ENCODE measurements around the gene OTOS.

The OTOS gene

GRCh38 chr2:240166761-240167587 lies 26.5 kb upstream of the OTOS start:
- no peak for DNase-seq

GRCh38 chr2:240166191-240166590 lies 25.7 kb upstream of the OTOS start:
- no peak for DNase-seq

GRCh38 chr2:240165661-240166060 lies 25.2 kb upstream of the OTOS start:
- no peak for DNase-seq

GRCh38 chr2:240165034-240165433 lies 24.6 kb upstream of the OTOS start:
- no peak for DNase-seq

GRCh38 chr2:240164586-240164985 lies 24.1 kb upstream of the OTOS start:
- no peak for DNase-seq

GRCh38 chr2:240163844-240164574 lies 23.6 kb upstream of the OTOS start:
- no peak for DNase-seq

- no peak for DNase-seq
Measured at GRCh38 chr2:240162939-240163714, 22.7 kb upstream of the OTOS start.

GRCh38 chr2:240162531-240162930 lies 22.1 kb upstream of the OTOS start:
- no peak for DNase-seq

- DNase-seq: no peak
Measured at GRCh38 chr2:240162032-240162431, 21.6 kb upstream of the OTOS start.

- DNase-seq: no peak
Measured at GRCh38 chr2:240161087-240161750, 20.8 kb upstream of the OTOS start.

GRCh38 chr2:240160291-240161086 lies 20.0 kb upstream of the OTOS start:
- DNase-seq: no peak

- no peak for DNase-seq
Measured at GRCh38 chr2:240159251-240159839, 18.9 kb upstream of the OTOS start.

- DNase-seq: no peak
Measured at GRCh38 chr2:240157147-240157470, 16.7 kb upstream of the OTOS start.

- no peak for DNase-seq
Measured at GRCh38 chr2:240156435-240157146, 16.1 kb upstream of the OTOS start.

- DNase-seq: no peak
Measured at GRCh38 chr2:240155745-240156390, 15.4 kb upstream of the OTOS start.

GRCh38 chr2:240155048-240155744 lies 14.7 kb upstream of the OTOS start:
- no peak for DNase-seq

- DNase-seq: no peak
Measured at GRCh38 chr2:240154606-240155005, 14.1 kb upstream of the OTOS start.

GRCh38 chr2:240153418-240153817 lies 13.0 kb upstream of the OTOS start:
- no peak for DNase-seq

GRCh38 chr2:240151477-240152031 lies 11.1 kb upstream of the OTOS start:
- no peak for DNase-seq
